SK-N-SH (cell line): Measurements from ENCODE around the gene TBL2. TPM values are rescaled to one million over a fixed set of nuclear protein-coding genes. Genes with fewer than 3 reads are reported as not detected.
"Not testable (repeated sequence)": the region's sequence is repeated elsewhere in the genome, so short reads cannot be mapped to it uniquely, and the experiment has no call there.

Experiments
- CTCF ChIA-PET: fragments of 300-600, 350-600 bp; formaldehyde crosslinking; extraction: SDS; loops from one replicate; lab custom pipeline; 2021; lab: Yijun Ruan, JAX
- POLR2A ChIA-PET: fragments of 350-600 bp; sonication (Branson Sonifier 250); formaldehyde crosslinking; extraction: SDS; loops from one replicate; lab custom pipeline; 2020; ENCODE audit warnings: antibody characterized with exemption, inconsistent platforms; lab: Yijun Ruan, JAX
- DNase-seq: peaks from one replicate; pipeline ENCODE4 v3.0.0; 2012
- H2AFZ ChIP-seq: fragments of 200-600 bp; sonication (generic); 2 replicates; pipeline ENCODE4 v1.8.1; 2016; ENCODE audit warnings: antibody characterized with exemption, mild to moderate bottlenecking, low read depth
- H3F3A ChIP-seq: fragments of 200-600 bp; sonication (generic); replicated peaks from 2 replicates; pipeline ENCODE3; 2016; ENCODE audit warnings: antibody characterized with exemption, mild to moderate bottlenecking; ENCODE audit not compliant: insufficient read depth
- H3K27ac ChIP-seq, 2 experiments: fragments of 200-500 bp in 1 of 2; fragments of 200-600 bp in 1 of 2; sonication (Bioruptor generic) in 1 of 2; sonication (generic), shearing (Covaris generic) in 1 of 2; 2 replicates each; pipeline versions ENCODE4 v1.5.1 to v1.6.1; 2014 to 2016; ENCODE audit warnings: low read depth in 2 of 2, inconsistent platforms in 1 of 2, low read length in 1 of 2, mild to moderate bottlenecking in 1 of 2, mixed read lengths in 1 of 2
- H3K27me3 ChIP-seq: fragments of 200-600 bp; sonication (generic), shearing (Covaris generic); 2 replicates; pipeline ENCODE4 v1.6.1; 2016; ENCODE audit warnings: mixed run types; ENCODE audit not compliant: insufficient read depth
- H3K36me3 ChIP-seq, 2 experiments: fragments of 200-500 bp in 1 of 2; fragments of 200-600 bp in 1 of 2; sonication (Bioruptor generic) in 1 of 2; sonication (generic) in 1 of 2; replicated peaks in 1 of 2; 2 replicates each; pipeline versions ENCODE3 to v1.5.1; 2014 to 2016; ENCODE audit warnings: low read length in 1 of 2, mild to moderate bottlenecking in 1 of 2; ENCODE audit not compliant: insufficient read depth in 2 of 2, control insufficient read depth in 1 of 2
- H3K4me1 ChIP-seq, 2 experiments: fragments of 200-500 bp in 1 of 2; fragments of 200-600 bp in 1 of 2; sonication (Bioruptor generic) in 1 of 2; sonication (generic), shearing (Covaris generic) in 1 of 2; 2 replicates each; pipeline versions ENCODE4 v1.5.1 to v1.6.1; 2014 to 2016; ENCODE audit warnings: low read depth in 1 of 2, low read length in 1 of 2, mixed run types in 1 of 2; ENCODE audit not compliant: insufficient read depth in 2 of 2, control insufficient read depth in 1 of 2
- H3K4me2 ChIP-seq: fragments of 200-600 bp; sonication (generic), shearing (Covaris generic); 2 replicates; pipeline ENCODE4 v1.6.1; 2017; ENCODE audit warnings: mixed run types
- H3K4me3 ChIP-seq, 2 experiments: fragments of 200-500 bp in 1 of 2; fragments of 200-600 bp in 1 of 2; sonication (Bioruptor generic) in 1 of 2; sonication (generic), shearing (Covaris generic) in 1 of 2; 2 replicates each; pipeline versions ENCODE4 v1.5.1 to v1.8.1; 2014 to 2016; ENCODE audit warnings: low read depth in 2 of 2, inconsistent platforms in 1 of 2, low read length in 1 of 2, mild to moderate bottlenecking in 1 of 2, mixed read lengths in 1 of 2, moderate library complexity in 1 of 2
- H3K79me2 ChIP-seq: fragments of 200-600 bp; sonication (generic); 2 replicates; pipeline ENCODE4 v1.8.1; 2017; ENCODE audit warnings: mild to moderate bottlenecking; ENCODE audit not compliant: insufficient read depth
- H3K9ac ChIP-seq: fragments of 200-600 bp; sonication (generic); 2 replicates; pipeline ENCODE4 v1.6.1; 2017; ENCODE audit warnings: mixed run types
- H3K9me2 ChIP-seq: fragments of 200-600 bp; sonication (generic); 2 replicates; pipeline ENCODE4 v1.6.1; 2017; ENCODE audit warnings: mixed run types
- H3K9me3 ChIP-seq: fragments of 200-600 bp; sonication (generic); 2 replicates; pipeline ENCODE4 v1.6.1; 2017; ENCODE audit warnings: mixed run types, mild to moderate bottlenecking, moderate library complexity
- H4K20me1 ChIP-seq: fragments of 200-600 bp; sonication (generic); 2 replicates; pipeline ENCODE4 v1.6.1; 2017; ENCODE audit warnings: mild to moderate bottlenecking, mixed run types; ENCODE audit not compliant: insufficient read depth
- MEF2A ChIP-seq: IDR thresholded peaks from 2 replicates; pipeline ENCODE4 v1.4.0; 2012; ENCODE audit warnings: low read depth, borderline replicate concordance
- REST ChIP-seq: IDR thresholded peaks from 2 replicates; pipeline ENCODE4 v1.6.1; 2012; ENCODE audit warnings: mild to moderate bottlenecking, low read depth, low read length, moderate library complexity
- RXRA ChIP-seq: IDR thresholded peaks from 2 replicates; pipeline ENCODE4 v1.4.0; 2012; ENCODE audit warnings: low read depth, mild to moderate bottlenecking, borderline replicate concordance
- TCF12 ChIP-seq: IDR thresholded peaks from 2 replicates; pipeline ENCODE4 v1.4.0; 2012
- TEAD4 ChIP-seq: IDR thresholded peaks from 2 replicates; pipeline ENCODE4 v1.4.0; 2012; ENCODE audit warnings: mild to moderate bottlenecking, borderline replicate concordance; ENCODE audit not compliant: insufficient read depth
- WGBS: methylation state at CpG from one replicate; pipeline ENCODE4 v1.1.6; 2017; ENCODE audit warnings: low lambda C conversion rate; 5-methylcytosine and 5-hydroxymethylcytosine counted together
- polyA plus RNA-seq, 3 experiments: library from polyadenylated mRNA; depleted of rRNA; stranded (reverse); fragments of >200 nt; gene quantifications; 2 replicates each; pipeline ENCODE4 v1.2.3, GENCODE V29; 2012

The TBL2 gene
- polyA plus RNA-seq, 1 of the 3 experiments (the other 2 are of a cell fraction), result 63.6 TPM

GRCh38 chr7:73585196-73585595 is 6.8 kb upstream of the TBL2 start (continued):
- TF ChIP-seq REST (no peak), TCF12 (no peak), RXRA (no peak), MEF2A (no peak)

GRCh38 chr7:73582664-73583202 is 4.4 kb upstream of the TBL2 start:
- Histone ChIP-seq H3K27ac (no peak overlapping the region), H3K9me3 (no peaks in the 10 kb centered on the region), H3K79me2 (peaks cover 6% of the 10 kb centered on the region), H4K20me1 (no peaks in the 10 kb centered on the region), H3K4me1 (peaks cover 0 to 2% of the 10 kb centered on the region in 2 experiments; a peak in 1 of 4 replicates), H3K27me3 (no peaks in the 10 kb centered on the region), H3K9ac (no peak overlapping the region), H3K9me2 (no peaks in the 10 kb centered on the region), H3K36me3 (no peaks in the 10 kb centered on the region), H3K4me2 (no peak overlapping the region), H3K4me3 (no peak overlapping the region), H3F3A (peaks cover 16% of the 10 kb centered on the region), H2AFZ (no peak overlapping the region)
- ChIA-PET CTCF (interaction anchor here (1.4 to 2.0 kb wide), 3 partner anchors 25 to 152 kb away, joined by 6 to 12 read pairs (median 7); no protein-coding TSS in a partner anchor), POLR2A (interaction anchor here (1.0 kb wide), 1 partner anchor 12 kb away, joined by 3 read pairs; no protein-coding TSS in a partner anchor)
- no peak for TF ChIP-seq TEAD4
- DNase-seq, result no peak
- WGBS, result 91% methylated on average over 6 of the region's 6 CpGs

GRCh38 chr7:73581006-73581405 is 2.6 kb upstream of the TBL2 start:
- CTCF ChIA-PET, result interaction anchor here (0.7 to 2.1 kb wide), 4 partner anchors 26 to 145 kb away, joined by 3 to 7 read pairs (median 6); no protein-coding TSS in a partner anchor
- H3K9me2 ChIP-seq, H3K4me1 ChIP-seq, H3K9ac ChIP-seq, H3K4me3 ChIP-seq, POLR2A ChIA-PET, H3K27ac ChIP-seq, H4K20me1 ChIP-seq, H3K27me3 ChIP-seq, H3K9me3 ChIP-seq, H2AFZ ChIP-seq, H3K36me3 ChIP-seq, H3K4me2 ChIP-seq, DNase-seq: not testable (repeated sequence)
- WGBS, result 89% methylated on average over 9 of the region's 9 CpGs
- Histone ChIP-seq H3K79me2 (peaks cover 23% of the 10 kb centered on the region), H3F3A (peaks cover 16% of the 10 kb centered on the region)
